ENCODE measurements around the gene GLUD1.
"Not testable (repeated sequence)": the region's sequence is repeated elsewhere in the genome, so short reads cannot be mapped to it uniquely, and the experiment has no call there.

GRCh38 chr10:87118122-87118521, 23.5 kb upstream of the GLUD1 start:
- not testable (repeated sequence) for TF ChIP-seq CTCF (IDR thresholded peaks at IDR 0.05; ENCODE audit: insufficient read depth, low read length); POLR2AphosphoS5 (IDR thresholded peaks at IDR 0.05; ENCODE audit: low read depth); SPI1 (IDR thresholded peaks at IDR 0.05; ENCODE audit: borderline replicate concordance, low read depth)
